GM12891 (cell line): ENCODE measurements around the gene KLHL1.

Source experiments
- DNase-seq: peaks from one replicate; pipeline ENCODE4 v3.0.0; 2011; ENCODE audit warnings: low spot score; ENCODE audit not compliant: insufficient read length
- FAIRE-seq: peaks from 2 replicates; lab custom pipeline; 2011; peaks lifted over from hg19 to GRCh38; lab: Jason Lieb, UNC
- PAX5 ChIP-seq: IDR thresholded peaks from 2 replicates; pipeline ENCODE4 v1.6.1; 2011; ENCODE audit warnings: low read length, moderate library complexity, mild to moderate bottlenecking; ENCODE audit not compliant: insufficient read depth, severe bottlenecking
- POLR2A ChIP-seq: IDR thresholded peaks from 2 replicates; pipeline ENCODE4 v1.6.1; 2011; ENCODE audit warnings: low read depth, low read length, control low read depth
- POLR2AphosphoS5 ChIP-seq: IDR thresholded peaks from 2 replicates; pipeline ENCODE4 v1.6.1; 2011; ENCODE audit warnings: low read depth, low read length, control low read depth
- POU2F2 ChIP-seq: IDR thresholded peaks from 2 replicates; pipeline ENCODE4 v1.6.1; 2011; ENCODE audit warnings: low read depth, mild to moderate bottlenecking, control low read depth, low read length, moderate library complexity
- SPI1 ChIP-seq: IDR thresholded peaks from 2 replicates; pipeline ENCODE4 v1.6.1; 2011; ENCODE audit warnings: low read depth, low read length, control low read depth
- TAF1 ChIP-seq: IDR thresholded peaks from 2 replicates; pipeline ENCODE4 v1.6.1; 2011; ENCODE audit warnings: low read depth, low read length, control low read depth

Gene KLHL1

GRCh38 chr13:69820180-69820579 is 288.1 kb downstream of the KLHL1 start:
- DNase-seq (no peak), FAIRE-seq (no peak)
- TF ChIP-seq POU2F2 (no peak), PAX5 (no peak), POLR2A (no peak), TAF1 (no peak), SPI1 (no peak), POLR2AphosphoS5 (no peak)

GRCh38 chr13:69817333-69817869 is 290.9 kb downstream of the KLHL1 start:
- no peak for DNase-seq
- FAIRE-seq: no peak
- TF ChIP-seq POLR2A (no peak), TAF1 (no peak), SPI1 (no peak), PAX5 (no peak), POU2F2 (no peak), POLR2AphosphoS5 (no peak)

GRCh38 chr13:69809152-69809551 is 299.1 kb downstream of the KLHL1 start:
- no peak for TF ChIP-seq TAF1
- TF ChIP-seq SPI1: no peak
- no peak for TF ChIP-seq PAX5
- TF ChIP-seq POLR2A: no peak
- TF ChIP-seq POU2F2: no peak
- TF ChIP-seq POLR2AphosphoS5: no peak
- no peak for FAIRE-seq
- no peak for DNase-seq

GRCh38 chr13:69796256-69796655 is 312.0 kb downstream of the KLHL1 start:
- TF ChIP-seq POLR2A (no peak), SPI1 (no peak), TAF1 (no peak), POLR2AphosphoS5 (no peak), PAX5 (no peak), POU2F2 (no peak)
- no peak for FAIRE-seq

GRCh38 chr13:69793783-69794453 is 314.3 kb downstream of the KLHL1 start:
- FAIRE-seq: no peak
- no peak for DNase-seq
- TF ChIP-seq PAX5 (no peak), SPI1 (no peak), TAF1 (no peak), POU2F2 (no peak), POLR2A (no peak), POLR2AphosphoS5 (no peak)

More at GRCh38 chr13:69796256-69796655, 312.0 kb downstream of the KLHL1 start:
- DNase-seq: no peak

GRCh38 chr13:69776937-69777336 is 331.3 kb downstream of the KLHL1 start:
- TF ChIP-seq SPI1 (no peak), POLR2AphosphoS5 (no peak), TAF1 (no peak), POU2F2 (no peak), PAX5 (no peak), POLR2A (no peak)
- DNase-seq (no peak), FAIRE-seq (no peak)

GRCh38 chr13:69769608-69770007 is 338.6 kb downstream of the KLHL1 start:
- DNase-seq: no peak

GRCh38 chr13:69761581-69761980 is 346.7 kb downstream of the KLHL1 start:
- TF ChIP-seq SPI1: no peak
- TF ChIP-seq POU2F2: no peak
- no peak for TF ChIP-seq TAF1
- TF ChIP-seq POLR2A: no peak
- no peak for TF ChIP-seq PAX5
- TF ChIP-seq POLR2AphosphoS5: no peak
- FAIRE-seq (no peak), DNase-seq (no peak)

More at GRCh38 chr13:69769608-69770007, 338.6 kb downstream of the KLHL1 start:
- TF ChIP-seq PAX5: no peak
- TF ChIP-seq SPI1: no peak
- no peak for TF ChIP-seq POLR2A
- TF ChIP-seq TAF1: no peak
- TF ChIP-seq POU2F2: no peak
- TF ChIP-seq POLR2AphosphoS5: no peak
- no peak for FAIRE-seq

- no peak for TF ChIP-seq POU2F2
- no peak for TF ChIP-seq TAF1
- no peak for TF ChIP-seq PAX5
- no peak for TF ChIP-seq POLR2AphosphoS5
- no peak for TF ChIP-seq SPI1
- no peak for TF ChIP-seq POLR2A
- DNase-seq (no peak), FAIRE-seq (no peak)
Measured at GRCh38 chr13:69755101-69755500, 353.2 kb downstream of the KLHL1 start.

GRCh38 chr13:69751259-69751658 is 357.0 kb downstream of the KLHL1 start:
- TF ChIP-seq POLR2AphosphoS5 (no peak), POLR2A (no peak), POU2F2 (no peak), PAX5 (no peak)
- no peak for FAIRE-seq
- no peak for DNase-seq
